Endometrium (tissue), 2 donors: Measurements from ENCODE around the gene COPA.
"Not testable (repeated sequence)": the region's sequence is repeated elsewhere in the genome, so short reads cannot be mapped to it uniquely, and the experiment has no call there.

Experiments used
- FAIRE-seq: peaks from 2 replicates; lab custom pipeline; 2012; peaks lifted over from hg19 to GRCh38; lab: Jason Lieb, UNC
- donor health status: control.
- donor health status: control.

The COPA gene

DNA sequence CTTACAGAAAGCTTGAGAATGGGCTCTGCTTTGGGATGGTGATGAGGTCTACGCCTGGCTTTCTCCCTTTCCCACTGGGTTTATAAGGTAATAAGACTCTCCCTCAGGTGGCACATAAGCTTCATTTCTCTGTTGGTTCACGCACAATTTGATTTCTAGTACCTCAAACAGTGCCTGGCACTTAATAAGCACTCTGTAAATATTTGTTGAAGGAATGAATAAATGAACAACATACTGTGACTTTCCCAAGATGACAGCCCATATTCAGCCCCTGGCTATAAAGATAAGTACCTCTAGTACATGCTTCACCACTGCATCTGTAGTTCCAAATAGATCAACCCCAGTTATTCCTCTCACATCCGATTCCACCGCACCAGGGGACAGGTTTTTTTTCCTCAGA is 17.8 kb downstream of the COPA start:
- no peak for FAIRE-seq

GRCh38 chr1:160322831-160323230 is 20.2 kb downstream of the COPA start:
- FAIRE-seq: no peak

DNA sequence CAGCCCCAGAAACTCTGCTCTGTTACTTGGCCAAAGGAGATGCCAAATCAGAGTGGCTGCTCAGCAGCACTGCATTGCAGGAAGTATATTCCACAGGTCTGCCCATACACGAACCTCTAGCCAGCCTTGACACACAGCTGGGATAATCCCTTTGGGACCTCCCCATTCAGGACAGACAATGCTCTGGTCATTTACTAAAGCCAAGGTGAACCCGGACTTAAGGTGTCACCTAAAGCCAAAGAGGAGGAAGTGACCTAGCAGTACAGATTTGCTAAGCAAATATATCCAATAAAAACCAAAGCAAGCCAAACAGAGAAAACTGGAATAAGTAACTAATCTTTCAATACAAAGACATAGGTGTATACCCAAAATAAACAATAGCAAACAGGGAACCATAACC is 27.7 kb downstream of the COPA start:
- FAIRE-seq: no peak

DNA sequence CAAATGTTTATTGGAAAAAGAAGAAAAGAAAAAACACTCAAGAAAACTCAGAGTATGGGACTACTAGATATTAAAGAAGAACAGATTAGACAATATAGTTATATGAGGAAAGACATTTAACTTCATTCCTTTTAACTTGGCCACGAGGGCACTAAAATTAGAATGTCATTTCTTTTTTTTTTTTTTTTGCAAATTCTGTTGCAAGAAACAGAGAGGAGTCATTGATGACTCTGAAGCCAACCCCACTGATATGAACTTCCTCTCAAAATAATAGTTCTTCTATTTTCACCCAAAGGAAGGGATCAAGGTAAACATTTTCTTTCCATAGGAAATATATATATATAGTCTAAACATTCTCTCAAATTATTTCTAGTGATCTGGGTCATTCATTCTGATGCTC is 33.5 kb downstream of the COPA start:
- no peak for FAIRE-seq

- FAIRE-seq: no peak
Measured at GRCh38 chr1:160309185-160309557, 33.9 kb downstream of the COPA start.

DNA sequence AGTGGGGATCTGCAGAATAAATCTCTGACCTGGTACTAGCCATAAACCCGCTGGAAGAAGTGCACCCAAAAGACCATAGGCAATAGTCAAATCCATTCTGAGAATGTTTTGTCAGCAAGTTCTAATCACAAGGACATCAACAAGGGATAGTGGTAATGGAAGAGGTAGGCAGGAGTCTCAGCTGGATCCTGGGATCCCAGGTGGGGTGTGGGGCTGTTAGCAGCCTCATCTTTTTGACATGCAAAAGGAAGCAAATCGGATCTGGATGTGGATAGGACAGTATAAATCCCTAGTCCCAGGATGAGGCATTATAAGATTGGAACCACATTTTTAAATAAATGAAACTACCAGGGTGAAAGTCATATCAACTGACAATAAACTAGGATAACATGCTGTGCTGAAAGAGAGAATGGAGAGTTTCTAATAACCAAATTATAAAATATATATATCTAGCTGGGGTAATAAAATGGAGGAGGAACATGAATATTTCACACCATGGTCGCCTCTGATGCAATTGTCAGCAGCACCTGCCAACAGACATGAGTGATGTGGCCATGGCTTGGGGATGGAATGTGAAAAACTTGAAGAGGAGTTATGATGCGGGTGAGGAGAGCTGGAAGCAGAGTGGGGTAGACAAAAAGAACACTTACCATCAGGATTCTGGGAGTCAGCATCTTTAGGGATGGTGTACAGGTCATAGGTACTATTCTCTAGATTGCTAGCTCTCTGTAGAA is 34.4 kb downstream of the COPA start:
- no peak for FAIRE-seq

DNA sequence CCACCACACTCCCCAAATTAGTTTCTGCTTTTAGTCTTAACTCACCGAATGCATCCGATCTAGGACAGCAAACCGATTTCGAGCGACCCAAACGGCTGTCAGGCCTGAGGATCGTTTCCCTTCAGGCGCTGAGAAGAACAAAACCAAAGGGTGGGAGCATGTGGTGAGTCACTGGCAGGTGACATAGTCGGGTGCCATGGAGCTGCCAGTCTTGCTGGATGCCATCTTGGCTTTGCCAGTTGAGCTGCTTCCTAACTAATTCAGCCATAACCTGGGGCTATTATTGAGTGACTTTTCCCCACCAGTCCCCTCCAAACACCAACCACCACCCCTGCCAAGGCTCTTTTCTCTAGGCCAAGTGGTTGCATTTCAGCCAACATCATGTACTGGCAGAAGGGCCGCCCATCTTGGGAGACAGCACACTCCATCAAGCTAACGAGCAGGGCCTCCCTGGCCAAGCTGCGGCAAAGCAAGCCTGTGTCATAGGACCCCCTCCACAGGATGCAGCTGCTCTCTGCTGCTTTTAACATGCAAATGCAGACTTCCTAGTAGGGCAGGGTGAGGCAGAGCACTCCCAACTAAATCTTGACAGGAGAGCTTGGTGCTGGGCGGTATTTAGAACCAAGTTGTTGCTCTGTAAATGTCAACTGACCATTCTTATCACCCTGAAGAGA is 35.8 kb downstream of the COPA start:
- no peak for FAIRE-seq

DNA sequence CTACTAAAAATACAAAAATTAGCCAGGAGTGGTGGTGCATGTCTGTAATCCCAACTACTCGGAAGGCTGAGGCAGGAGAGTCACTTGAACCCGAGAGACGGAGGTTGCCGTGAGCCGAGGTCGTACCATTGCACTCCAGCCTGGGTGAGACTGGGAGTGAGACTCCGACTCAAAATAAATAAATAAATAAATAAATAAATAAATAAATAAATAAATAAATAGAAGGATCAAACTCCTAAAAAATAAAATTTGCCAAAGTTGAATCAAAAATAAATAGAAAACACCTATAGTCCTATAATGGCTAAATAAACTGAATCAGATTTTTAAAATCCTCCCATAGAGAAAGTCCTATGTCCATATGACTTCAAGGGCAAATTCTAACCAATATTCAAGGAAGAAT is 42.9 kb downstream of the COPA start:
- no peak for FAIRE-seq

- FAIRE-seq: no peak
Measured at GRCh38 chr1:160296036-160296435, 47.0 kb downstream of the COPA start.

- no peak for FAIRE-seq
Measured at GRCh38 chr1:160293020-160293968, 49.8 kb downstream of the COPA start.

- FAIRE-seq: no peak
Measured at GRCh38 chr1:160291248-160292220, 51.5 kb downstream of the COPA start.

GRCh38 chr1:160287769-160288168 is 55.3 kb downstream of the COPA start:
- not testable (repeated sequence) for FAIRE-seq

DNA sequence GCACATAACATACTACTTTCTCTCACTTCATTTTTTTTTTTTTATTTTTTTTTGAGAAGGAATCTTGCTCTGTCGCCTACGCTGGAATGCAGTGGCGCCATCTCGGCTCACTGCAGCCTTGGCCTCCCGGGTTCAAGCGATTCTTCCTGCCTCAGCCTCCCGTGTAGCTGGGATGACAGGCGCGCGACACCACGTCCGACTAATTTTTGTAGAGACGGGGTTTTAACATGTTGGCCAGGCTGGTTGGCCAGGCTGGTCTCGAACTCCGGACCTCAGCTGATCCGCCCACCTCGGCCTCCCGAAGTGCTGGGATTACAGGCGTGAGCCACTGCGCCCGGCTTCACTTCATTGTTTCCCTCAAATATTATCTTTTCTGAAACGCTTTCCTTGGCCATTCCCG is 57.5 kb downstream of the COPA start:
- FAIRE-seq: no peak

DNA sequence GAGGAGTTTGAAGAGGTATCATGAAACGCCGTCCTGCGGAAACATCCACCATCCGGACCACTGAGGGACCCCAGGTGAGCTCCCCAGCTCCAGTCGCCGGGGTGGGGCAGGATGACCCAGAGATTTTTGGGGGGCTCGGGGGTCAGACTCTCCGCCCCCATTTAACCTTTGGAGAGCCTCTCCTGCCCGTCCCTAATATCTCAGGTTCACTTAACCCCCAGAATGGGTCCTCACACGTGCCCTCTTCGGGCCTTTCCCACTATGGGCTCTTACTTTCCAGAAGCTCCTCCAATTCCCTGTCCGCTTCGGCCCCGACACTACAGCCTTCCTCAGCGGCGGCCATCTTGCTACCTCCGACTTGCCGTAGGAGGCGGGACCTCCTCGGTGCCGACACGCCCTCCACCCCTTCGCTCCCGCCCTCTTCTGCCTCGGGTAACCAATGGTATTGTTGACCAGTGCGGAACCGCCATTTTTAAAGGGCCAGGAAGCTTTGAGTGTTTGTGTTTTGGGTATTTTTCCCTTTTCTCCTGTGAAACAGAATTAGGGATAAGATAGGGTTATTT is 58.2 kb downstream of the COPA start, which contains the start of gene PEX19:
Gene PEX19, minus strand, starts transcription at position 352 of the 563 bp plus-strand sequence. Its CDS starts 9 bp downstream, at position 343.
- FAIRE-seq: peak; percentile 95

DNA sequence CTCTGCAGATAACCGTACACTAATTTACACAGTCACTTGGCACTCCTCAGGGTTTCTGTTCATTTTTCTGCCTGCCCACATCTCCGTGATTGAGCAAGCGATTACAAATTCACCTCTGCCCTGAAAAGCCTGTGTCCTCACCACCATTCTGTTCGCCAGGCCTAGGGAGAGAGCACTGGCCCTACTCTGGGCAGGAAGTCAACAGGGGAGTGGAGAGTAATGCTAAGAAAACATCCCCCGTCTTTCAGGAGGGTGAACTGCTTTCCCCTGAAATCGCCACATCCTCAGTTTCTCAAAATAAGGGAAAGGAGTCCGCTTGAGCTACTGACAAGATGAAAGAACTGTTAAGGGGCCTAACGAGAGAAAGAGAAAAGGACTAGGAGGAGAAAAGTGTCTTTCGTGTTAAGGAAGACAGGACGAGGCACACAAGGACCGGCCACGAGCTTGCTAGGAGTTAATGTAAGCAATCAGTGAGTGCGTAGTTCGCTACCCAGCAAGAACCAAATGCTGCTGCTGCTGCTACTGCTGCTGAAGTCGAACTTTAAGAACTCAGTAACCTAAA is 58.7 kb downstream of the COPA start:
- FAIRE-seq: no peak

DNA sequence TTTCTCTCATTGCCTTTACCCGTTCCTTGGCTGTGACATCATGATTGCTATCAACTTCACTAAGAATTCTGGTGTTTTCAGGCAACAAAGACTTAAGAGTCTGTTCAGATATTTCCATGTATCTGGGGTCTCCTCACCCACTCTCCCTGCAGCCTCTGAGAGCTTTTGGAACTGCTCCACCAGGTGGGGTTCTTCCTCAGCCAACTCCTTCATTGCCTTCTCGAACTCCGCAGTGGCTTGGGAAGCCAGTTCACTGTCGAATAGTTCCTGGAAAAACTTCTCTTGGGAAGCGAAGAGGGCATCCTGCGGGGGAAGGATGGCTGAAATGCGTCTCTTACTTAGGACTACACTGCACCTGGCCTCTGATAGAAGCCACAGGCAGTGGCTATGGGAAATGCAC is 60.2 kb downstream of the COPA start:
- FAIRE-seq: no peak

DNA sequence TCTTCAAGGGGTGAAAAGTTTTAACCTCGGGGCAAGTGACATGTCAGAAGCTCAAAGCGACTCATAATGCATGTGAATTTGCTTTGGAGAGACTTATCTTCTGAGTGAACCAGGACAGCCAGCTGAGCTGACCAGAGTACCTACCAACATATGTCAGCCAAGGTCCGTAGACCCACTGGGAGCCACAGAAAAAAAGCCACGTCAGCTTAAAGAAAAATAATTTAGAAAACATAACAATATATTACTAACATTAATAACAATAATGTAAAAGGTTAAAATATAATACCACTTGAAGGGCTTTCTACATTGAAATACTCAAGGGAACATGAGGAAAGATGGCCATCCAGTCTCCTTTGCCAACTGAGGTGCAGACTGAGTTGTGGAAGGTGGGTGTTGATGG is 65.1 kb downstream of the COPA start:
- no peak for FAIRE-seq

GRCh38 chr1:160277330-160277729 is 65.7 kb downstream of the COPA start:
- FAIRE-seq: no peak

GRCh38 chr1:160271025-160271424 is 72.0 kb downstream of the COPA start:
- FAIRE-seq: no peak

DNA sequence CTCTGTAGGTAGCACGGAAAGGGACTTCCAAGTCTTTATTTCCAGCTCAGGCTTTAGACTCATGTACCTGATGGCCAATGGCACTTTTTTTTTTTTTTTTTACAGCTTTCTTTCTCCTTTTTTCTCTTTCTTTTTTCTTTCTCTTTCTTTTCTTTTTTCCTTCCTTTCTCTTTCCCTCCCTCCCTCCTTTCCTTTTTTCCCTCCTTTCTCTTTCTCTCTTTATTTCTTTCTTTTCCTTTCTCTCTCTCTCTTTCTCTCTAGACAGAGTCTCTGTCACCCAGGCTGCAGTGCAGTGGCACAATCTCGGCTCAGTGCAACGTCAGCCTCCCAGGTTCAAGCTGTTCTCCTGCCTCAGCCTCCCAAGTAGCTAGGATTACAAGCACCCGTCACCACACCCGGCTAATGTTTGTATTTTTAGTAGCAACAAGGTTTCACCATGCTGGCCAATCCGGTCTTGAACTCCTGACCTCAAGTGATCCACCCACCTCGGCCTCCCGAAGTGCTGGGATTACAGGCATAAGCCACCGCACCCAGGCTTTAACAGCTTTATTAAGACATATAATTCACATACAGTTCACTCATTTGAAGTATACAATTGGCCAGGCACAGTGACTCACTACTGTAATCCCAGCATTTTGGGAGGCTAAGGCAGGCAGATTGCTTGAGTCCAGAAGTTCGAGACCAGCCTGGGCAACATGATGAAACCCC is 75.6 kb downstream of the COPA start:
- FAIRE-seq: no peak
